ENCODE data around the gene CFAP61.

Gene CFAP61

GRCh38 chr20:20395087-20395486 is 342.8 kb downstream of the CFAP61 start:
- TF ChIP-seq CTCF (IDR thresholded peaks at IDR 0.05; ENCODE audit: poor library complexity, severe bottlenecking): no peak
- H3K27me3 ChIP-seq (ENCODE audit: insufficient read depth, poor library complexity, severe bottlenecking): no peaks in the 10 kb centered on the region
- H3K36me3 ChIP-seq (ENCODE audit: low read depth): no peaks in the 10 kb centered on the region
- no peak overlapping the region for H3K4me3 ChIP-seq (ENCODE audit: severe bottlenecking)
- ATAC-seq (ENCODE audit: low read depth): no peak
- no peak overlapping the region for H3K27ac ChIP-seq (ENCODE audit: poor library complexity, severe bottlenecking)
- H3K9me3 ChIP-seq (ENCODE audit: severe bottlenecking): no peaks in the 10 kb centered on the region
- no peak for DNase-seq (ENCODE audit: low spot score)
- no peaks in the 10 kb centered on the region for H3K4me1 ChIP-seq (ENCODE audit: insufficient read depth, poor library complexity, severe bottlenecking)

- Histone ChIP-seq H3K9me3 (ENCODE audit: severe bottlenecking) (no peaks in the 10 kb centered on the region), H3K36me3 (ENCODE audit: low read depth) (no peaks in the 10 kb centered on the region), H3K27me3 (ENCODE audit: insufficient read depth, poor library complexity, severe bottlenecking) (no peaks in the 10 kb centered on the region), H3K4me1 (ENCODE audit: insufficient read depth, poor library complexity, severe bottlenecking) (no peaks in the 10 kb centered on the region), H3K27ac (ENCODE audit: poor library complexity, severe bottlenecking) (no peak overlapping the region), H3K4me3 (ENCODE audit: severe bottlenecking) (no peak overlapping the region)
- ATAC-seq (ENCODE audit: low read depth): no peak
- DNase-seq (ENCODE audit: low spot score): no peak
- TF ChIP-seq CTCF (IDR thresholded peaks at IDR 0.05; ENCODE audit: poor library complexity, severe bottlenecking): no peak
These were observed 343.7 kb downstream of the CFAP61 start for GRCh38 chr20:20395903-20396568.

- H3K9me3 ChIP-seq (ENCODE audit: severe bottlenecking): no peaks in the 10 kb centered on the region
- TF ChIP-seq CTCF (IDR thresholded peaks at IDR 0.05; ENCODE audit: poor library complexity, severe bottlenecking): no peak
- H3K27me3 ChIP-seq (ENCODE audit: insufficient read depth, poor library complexity, severe bottlenecking): no peaks in the 10 kb centered on the region
- H3K27ac ChIP-seq (ENCODE audit: poor library complexity, severe bottlenecking): no peak overlapping the region
- no peak overlapping the region for H3K4me3 ChIP-seq (ENCODE audit: severe bottlenecking)
- no peaks in the 10 kb centered on the region for H3K4me1 ChIP-seq (ENCODE audit: insufficient read depth, poor library complexity, severe bottlenecking)
- no peak for DNase-seq (ENCODE audit: low spot score)
- H3K36me3 ChIP-seq (ENCODE audit: low read depth): no peaks in the 10 kb centered on the region
- ATAC-seq (ENCODE audit: low read depth): no peak
These were observed 344.5 kb downstream of the CFAP61 start for GRCh38 chr20:20396794-20397193.

GRCh38 chr20:20398123-20398522 is 345.8 kb downstream of the CFAP61 start:
- no peak overlapping the region for H3K27ac ChIP-seq (ENCODE audit: poor library complexity, severe bottlenecking)
- DNase-seq (ENCODE audit: low spot score) (no peak), ATAC-seq (ENCODE audit: low read depth) (no peak)
- H3K4me1 ChIP-seq (ENCODE audit: insufficient read depth, poor library complexity, severe bottlenecking): no peaks in the 10 kb centered on the region
- H3K9me3 ChIP-seq (ENCODE audit: severe bottlenecking): no peaks in the 10 kb centered on the region
- TF ChIP-seq CTCF (IDR thresholded peaks at IDR 0.05; ENCODE audit: poor library complexity, severe bottlenecking): no peak
- no peaks in the 10 kb centered on the region for H3K27me3 ChIP-seq (ENCODE audit: insufficient read depth, poor library complexity, severe bottlenecking)
- no peak overlapping the region for H3K4me3 ChIP-seq (ENCODE audit: severe bottlenecking)
- no peaks in the 10 kb centered on the region for H3K36me3 ChIP-seq (ENCODE audit: low read depth)
